H1 (cell line): ENCODE measurements around the gene TNIK. TPM values are rescaled to one million over a fixed set of nuclear protein-coding genes. Genes with fewer than 3 reads are reported as not detected.

ENCODE experiments used
- CTCF ChIA-PET: fragments of 300-600 bp; sonication (Branson Sonifier 250); formaldehyde crosslinking; loops from one replicate; lab custom pipeline; 2021; ENCODE audit not compliant: partially characterized antibody; lab: Charles Lee
- POLR2A ChIA-PET: fragments of 300-600 bp; sonication (Branson Sonifier 250); formaldehyde crosslinking; loops from one replicate; lab custom pipeline; 2021; ENCODE audit warnings: inconsistent platforms; ENCODE audit not compliant: partially characterized antibody; lab: Charles Lee
- DNase-seq, 2 experiments: peaks; one replicate each; pipeline versions ENCODE4 v3.0.0 to v3.0.0-alpha.2; 2010 to 2022; ENCODE audit warnings: low spot score in 2 of 2, low read depth in 1 of 2, mixed read lengths in 1 of 2
- FAIRE-seq: peaks from 2 replicates; lab custom pipeline; 2011; peaks lifted over from hg19 to GRCh38; lab: Jason Lieb, UNC
- H2AFZ ChIP-seq: 2 replicates; pipeline ENCODE4 v1.8.1; 2012; ENCODE audit warnings: low read length, inconsistent platforms
- H2AK5ac ChIP-seq: 2 replicates; pipeline ENCODE4 v1.6.1; 2013; ENCODE audit warnings: low read depth, low read length
- H2BK120ac ChIP-seq: replicated peaks from 2 replicates; pipeline ENCODE3; 2013; ENCODE audit warnings: low read depth, low read length, inconsistent platforms
- H2BK12ac ChIP-seq: 2 replicates; pipeline ENCODE4 v1.6.1; 2013; ENCODE audit warnings: low read depth, low read length
- H2BK15ac ChIP-seq: 2 replicates; pipeline ENCODE4 v1.6.1; 2013; ENCODE audit warnings: low read length
- H2BK20ac ChIP-seq: 2 replicates; pipeline ENCODE4 v1.6.1; 2013; ENCODE audit warnings: low read length
- H2BK5ac ChIP-seq: 2 replicates; pipeline ENCODE4 v1.6.1; 2013; ENCODE audit warnings: low read depth, low read length
- H3K14ac ChIP-seq: 2 replicates; pipeline ENCODE4 v1.6.1; 2013; ENCODE audit warnings: inconsistent platforms; ENCODE audit not compliant: insufficient read length
- H3K18ac ChIP-seq: 2 replicates; pipeline ENCODE4 v1.6.1; 2013; ENCODE audit warnings: low read length; ENCODE audit errors: extremely low read depth
- H3K23ac ChIP-seq: 2 replicates; pipeline ENCODE4 v1.6.1; 2013; ENCODE audit warnings: inconsistent platforms; ENCODE audit not compliant: insufficient read length
- H3K23me2 ChIP-seq: 2 replicates; pipeline ENCODE4 v1.6.1; 2013; ENCODE audit warnings: low read depth, low read length
- H3K27ac ChIP-seq: 2 replicates; pipeline ENCODE4 v1.6.1; 2011; ENCODE audit warnings: low read depth, low read length, inconsistent platforms
- H3K27me3 ChIP-seq, 4 experiments: replicated peaks in 1 of 4; 1 replicate in 1 of 4; 2 replicates in 3 of 4; pipeline versions ENCODE4 v1.6.1 to v1.8.1; 2011 to 2013; ENCODE audit warnings: low read length in 3 of 4, mild to moderate bottlenecking in 3 of 4, inconsistent platforms in 2 of 4, mixed read lengths in 2 of 4, moderate library complexity in 1 of 4; ENCODE audit not compliant: control insufficient read depth in 3 of 4, insufficient read depth in 3 of 4; ENCODE audit errors: extremely low read depth in 1 of 4
- H3K36me3 ChIP-seq, 4 experiments: 2 replicates each; pipeline versions ENCODE4 v1.6.1 to v1.8.1; 2011 to 2013; ENCODE audit warnings: mild to moderate bottlenecking in 4 of 4, low read length in 3 of 4, moderate library complexity in 2 of 4, control low read depth in 1 of 4, inconsistent platforms in 1 of 4; ENCODE audit not compliant: insufficient read depth in 4 of 4, control insufficient read depth in 2 of 4
- H3K4ac ChIP-seq: replicated peaks from 2 replicates; pipeline ENCODE3; 2013; ENCODE audit warnings: low read length, low read depth, mixed read lengths, inconsistent platforms; ENCODE audit not compliant: insufficient read length
- H3K4me1 ChIP-seq, 4 experiments: replicated peaks in 1 of 4; 1 replicate in 1 of 4; 2 replicates in 3 of 4; pipeline versions ENCODE4 v1.6.1 to v1.8.1; 2011 to 2013; ENCODE audit warnings: low read length in 3 of 4, inconsistent platforms in 2 of 4, mixed read lengths in 1 of 4; ENCODE audit not compliant: insufficient read depth in 4 of 4, control insufficient read depth in 3 of 4
- H3K4me2 ChIP-seq, 2 experiments: 2 replicates each; pipeline versions ENCODE4 v1.6.1 to v1.8.1; 2011 to 2013; ENCODE audit warnings: low read depth in 2 of 2, low read length in 2 of 2, control low read depth in 1 of 2, inconsistent platforms in 1 of 2, mild to moderate bottlenecking in 1 of 2; ENCODE audit not compliant: insufficient read depth in 1 of 2
- H3K4me3 ChIP-seq, 4 experiments: fragments of 200-600, 300-600 bp in 1 of 4; sonication (generic), shearing (Covaris generic), sonication (Bioruptor Twin) in 1 of 4; 2 replicates each; pipeline versions ENCODE4 v1.5.1 to v1.8.1; 2011 to 2016; ENCODE audit warnings: low read length in 4 of 4, low read depth in 3 of 4, control low read depth in 2 of 4, inconsistent platforms in 2 of 4, mild to moderate bottlenecking in 2 of 4, mixed read lengths in 1 of 4, moderate library complexity in 1 of 4; ENCODE audit not compliant: insufficient read depth in 2 of 4; ENCODE audit errors: extremely low read depth in 1 of 4
- H3K56ac ChIP-seq: replicated peaks from 2 replicates; pipeline ENCODE3; 2013; ENCODE audit warnings: low read depth, mild to moderate bottlenecking, mixed read lengths, low read length, inconsistent platforms; ENCODE audit not compliant: insufficient read length
- H3K79me1 ChIP-seq: 2 replicates; pipeline ENCODE4 v1.6.1; 2013; ENCODE audit warnings: low read depth, low read length, control low read depth
- H3K79me2 ChIP-seq, 2 experiments: 2 replicates each; pipeline versions ENCODE4 v1.6.1 to v1.8.1; 2012 to 2013; ENCODE audit warnings: low read length in 2 of 2, mild to moderate bottlenecking in 2 of 2, inconsistent platforms in 1 of 2; ENCODE audit not compliant: insufficient read depth in 2 of 2, control insufficient read depth in 1 of 2
- H3K9ac ChIP-seq, 4 experiments: replicated peaks in 1 of 4; 1 replicate in 1 of 4; 2 replicates in 3 of 4; pipeline versions ENCODE4 v1.6.1 to v1.8.1; 2011 to 2013; ENCODE audit warnings: low read depth in 3 of 4, low read length in 3 of 4, control low read depth in 2 of 4, mild to moderate bottlenecking in 2 of 4, moderate library complexity in 2 of 4, inconsistent platforms in 1 of 4; ENCODE audit errors: extremely low read depth in 1 of 4
- H3K9me3 ChIP-seq, 2 experiments: 2 replicates each; pipeline versions ENCODE4 v1.6.1 to v1.8.1; 2012 to 2013; ENCODE audit warnings: mild to moderate bottlenecking in 2 of 2, moderate library complexity in 2 of 2, control low read depth in 1 of 2, inconsistent platforms in 1 of 2, low read depth in 1 of 2, low read length in 1 of 2, mixed read lengths in 1 of 2; ENCODE audit not compliant: insufficient read depth in 2 of 2
- H4K20me1 ChIP-seq, 2 experiments: replicated peaks in 1 of 2; 2 replicates each; pipeline versions ENCODE3 to v1.8.1; 2011 to 2013; ENCODE audit warnings: inconsistent platforms in 2 of 2, low read length in 2 of 2, mild to moderate bottlenecking in 1 of 2; ENCODE audit not compliant: insufficient read depth in 2 of 2, control insufficient read depth in 1 of 2
- H4K5ac ChIP-seq: 2 replicates; pipeline ENCODE4 v1.6.1; 2013; ENCODE audit warnings: low read length, low read depth, mixed read lengths, inconsistent platforms; ENCODE audit not compliant: insufficient read length
- H4K8ac ChIP-seq: 2 replicates; pipeline ENCODE4 v1.8.0; 2013; ENCODE audit warnings: mild to moderate bottlenecking, moderate library complexity, low read length, inconsistent platforms; ENCODE audit not compliant: insufficient read depth; ENCODE audit errors: extremely low read depth
- H4K91ac ChIP-seq: replicated peaks from 2 replicates; pipeline ENCODE3; 2013; ENCODE audit warnings: low read length, mixed read lengths, inconsistent platforms; ENCODE audit not compliant: insufficient read length
- POLR2A ChIP-seq, 2 experiments: IDR thresholded peaks; 1 replicate in 1 of 2; 2 replicates in 1 of 2; pipeline ENCODE4 v1.6.1; 2011; ENCODE audit warnings: low read depth in 2 of 2, low read length in 2 of 2, mild to moderate bottlenecking in 2 of 2; ENCODE audit errors: control extremely low read depth in 1 of 2
- TEAD4 ChIP-seq: IDR thresholded peaks from 2 replicates; pipeline ENCODE4 v1.6.1; 2012; ENCODE audit warnings: low read depth, low read length, inconsistent platforms, mixed read lengths
- WGBS, 2 experiments: shearing (Covaris generic) in 1 of 2; methylation state at CpG; one replicate each; pipeline versions ENCODE4 v1.1.6 to v1.1.7; 2013 to 2015; ENCODE audit warnings: low lambda C conversion rate in 2 of 2, mixed read lengths in 2 of 2, inconsistent platforms in 1 of 2, low coverage in 1 of 2, missing lambda C conversion rate in 1 of 2; ENCODE audit not compliant: insufficient replicate concordance in 2 of 2, insufficient coverage in 1 of 2, insufficient read length in 1 of 2; ENCODE audit errors: extremely low coverage in 1 of 2, missing lambda C conversion rate in 1 of 2; 5-methylcytosine and 5-hydroxymethylcytosine counted together
- polyA plus RNA-seq, 7 experiments: library from polyadenylated mRNA; depleted of rRNA in 3 of 7; stranded (reverse) in 5 of 7; unstranded in 2 of 7; fragments of >200 nt in 5 of 7; fragments of 200-250 nt in 2 of 7; gene quantifications; 1 replicate in 5 of 7; 2 replicates in 1 of 7; 4 replicates in 1 of 7; pipeline versions ENCODE4 v1.2.1 to v1.2.3, GENCODE V29; 2011 to 2013; ENCODE audit warnings: missing spikeins in 2 of 7, mixed read lengths in 2 of 7
- total RNA-seq: library from RNA; stranded (reverse); fragmentation: NEBNext Ultra II Directional; extraction: Animal tissue kit (Norgen Biotek cat#: 25700); gene quantifications from 2 replicates; pipeline ENCODE4 v1.2.1, GENCODE V29; 2021

TNIK gene
- total and polyA plus RNA-seq, 2 of the 8 experiments (the other 6 are each of a cell fraction or from before 2014, with no cell fraction given): 7.4 to 42.0 TPM

GRCh38 chr3:171464462-171464861 lies 4.3 kb upstream of the TNIK start:
- Histone ChIP-seq H3K9me3 (no peaks in the 10 kb centered on the region), H4K8ac (no peak overlapping the region), H3K79me2 (no peaks in the 10 kb centered on the region; a peak in 1 of 4 replicates), H3K4ac (no peak overlapping the region), H3K23me2 (peaks cover 9% of the 10 kb centered on the region), H2AFZ (no peak overlapping the region), H3K4me3 (no peak overlapping the region), H3K14ac (no peak overlapping the region), H3K27ac (no peak overlapping the region), H3K18ac (no peak overlapping the region), H3K4me2 (no peak overlapping the region), H2BK12ac (no peak overlapping the region), H4K5ac (no peak overlapping the region), H2AK5ac (no peak overlapping the region), H3K23ac (no peak overlapping the region), H2BK15ac (no peak overlapping the region), H3K4me1 (peaks cover 0 to 8% (median 4%) of the 10 kb centered on the region in 4 experiments; a peak in 4 of 7 replicates), H4K20me1 (no peaks in the 10 kb centered on the region), H3K27me3 (peaks cover 0 to 12% (median 6%) of the 10 kb centered on the region in 4 experiments; a peak in 4 of 7 replicates), H3K79me1 (no peaks in the 10 kb centered on the region), H2BK20ac (no peak overlapping the region), H3K9ac (no peak overlapping the region), H4K91ac (no peak overlapping the region), H2BK120ac (no peak overlapping the region), H2BK5ac (no peak overlapping the region), H3K56ac (no peak overlapping the region), H3K36me3 (no peaks in the 10 kb centered on the region)
- FAIRE-seq (no peak), DNase-seq (no peak)
- ChIA-PET POLR2A (interaction anchor here (0.9 to 1.3 kb wide), 2 partner anchors 11 to 12 kb away, joined by 3 read pairs; no protein-coding TSS in a partner anchor), CTCF (interaction anchor here (0.7 to 1.7 kb wide), 3 partner anchors 11 to 268 kb away, joined by 3 to 8 read pairs (median 3); no protein-coding TSS in a partner anchor)
- 72% methylated on average over 2 of the region's 3 CpGs; no CpG with 5 or more reads in 1 of the 2 experiments for WGBS, 2 experiments
- no peak for TF ChIP-seq POLR2A (IDR thresholded peaks at IDR 0.05; ENCODE audit: control extremely low read depth in 1 of 2, low read depth in 2 of 2, low read length in 2 of 2)
- TF ChIP-seq TEAD4: 0 out of 2 replicates have a peak, but pooled peaks have one; percentile 62
